ENCODE results near the gene ST6GALNAC6.
"Not testable (repeated sequence)": the region's sequence is repeated elsewhere in the genome, so short reads cannot be mapped to it uniquely, and the experiment has no call there.

Gene ST6GALNAC6

DNA sequence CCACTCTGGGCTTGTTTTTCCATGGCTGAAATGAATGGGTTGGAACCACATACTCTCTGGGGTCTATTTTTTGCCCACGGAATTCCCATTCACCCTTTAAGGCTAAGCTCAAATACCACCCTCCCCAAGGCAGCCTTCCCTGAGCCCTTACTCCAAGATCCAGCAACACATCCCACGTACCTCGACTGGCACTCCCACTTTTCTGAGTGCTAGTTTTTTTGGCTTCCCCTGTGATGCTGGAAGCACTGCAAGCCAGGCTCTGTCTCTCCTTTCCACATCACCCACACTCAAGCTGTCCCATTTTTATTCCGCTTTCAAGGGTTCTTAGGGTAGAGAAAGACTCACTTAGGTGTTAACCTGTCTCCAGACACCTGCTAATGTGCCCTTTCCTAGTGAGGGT, 6.0 kb downstream of the ST6GALNAC6 start:
- no peak for DNase-seq (ENCODE audit: low read depth)

DNA sequence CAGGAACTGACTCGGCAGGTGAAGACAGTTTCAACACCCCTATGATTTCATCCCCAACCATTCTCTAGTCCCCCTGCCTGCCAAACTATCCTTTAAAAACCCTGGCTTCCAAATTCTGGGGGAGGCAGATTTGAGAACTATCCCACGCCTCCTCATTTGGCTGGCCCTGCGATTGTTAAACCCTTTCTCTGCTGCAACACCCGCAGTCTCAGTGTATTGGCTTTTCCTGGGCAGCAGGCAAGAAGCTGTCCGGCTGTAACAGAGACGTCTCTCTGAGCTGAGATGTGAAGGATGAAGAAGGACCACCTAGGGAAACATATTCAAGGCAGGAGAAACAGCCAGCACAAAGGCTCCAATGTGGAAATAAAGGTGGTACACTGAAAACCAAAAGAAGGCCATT, 6.6 kb downstream of the ST6GALNAC6 start:
- no peak for DNase-seq (ENCODE audit: low read depth)

GRCh38 chr9:127890053-127890452, 9.3 kb downstream of the ST6GALNAC6 start:
- no peak for DNase-seq (ENCODE audit: low read depth)

DNA sequence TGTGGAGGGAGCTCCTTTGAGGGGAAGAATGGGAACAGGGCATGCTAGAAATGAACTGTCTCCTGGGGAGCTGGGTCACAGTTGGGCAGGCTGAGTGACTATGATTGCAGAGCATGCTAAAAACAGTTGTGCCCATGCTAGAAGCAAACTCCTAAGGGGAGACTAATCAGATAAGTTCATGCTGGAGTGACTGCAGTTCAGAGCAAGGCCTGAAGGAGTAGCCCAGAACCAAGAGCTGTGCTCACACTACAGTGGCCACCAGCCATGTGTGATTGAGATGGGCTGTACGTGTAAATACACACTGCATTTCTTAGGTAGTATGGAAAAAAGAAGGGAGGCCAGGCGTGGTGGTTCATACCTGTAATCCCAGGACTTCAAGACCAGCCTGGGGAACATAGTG, 11.6 kb downstream of the ST6GALNAC6 start:
- DNase-seq (ENCODE audit: low read depth) = no peak

DNA sequence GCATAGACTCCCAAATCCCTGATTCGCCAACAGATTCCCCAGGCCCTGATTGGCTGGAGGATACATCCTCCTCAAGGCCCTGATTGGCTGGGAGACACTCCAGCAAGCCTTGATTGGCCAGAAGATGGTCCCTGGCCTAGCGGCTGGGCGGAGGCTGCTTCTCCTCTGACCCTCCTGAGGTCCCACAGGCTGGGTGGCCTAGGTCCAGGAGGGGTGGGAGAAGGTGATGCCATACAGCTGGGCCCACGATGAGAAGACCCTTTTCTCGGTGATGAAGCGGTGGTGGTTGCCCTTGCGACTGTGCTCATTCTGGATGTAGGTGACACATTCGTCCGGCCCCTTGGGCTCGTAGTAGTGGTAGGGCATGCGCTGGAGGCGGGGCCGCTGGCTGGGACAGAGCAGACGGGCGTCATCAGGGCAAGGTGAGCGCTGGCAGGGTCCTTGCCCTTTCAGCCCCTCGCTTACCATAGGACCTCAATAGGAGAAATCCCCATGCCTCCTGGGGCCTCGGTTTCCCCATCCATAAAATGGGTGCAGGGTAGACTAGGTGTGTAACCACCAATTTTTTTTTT, 12.9 kb downstream of the ST6GALNAC6 start:
- no peak for DNase-seq (ENCODE audit: low read depth)

DNA sequence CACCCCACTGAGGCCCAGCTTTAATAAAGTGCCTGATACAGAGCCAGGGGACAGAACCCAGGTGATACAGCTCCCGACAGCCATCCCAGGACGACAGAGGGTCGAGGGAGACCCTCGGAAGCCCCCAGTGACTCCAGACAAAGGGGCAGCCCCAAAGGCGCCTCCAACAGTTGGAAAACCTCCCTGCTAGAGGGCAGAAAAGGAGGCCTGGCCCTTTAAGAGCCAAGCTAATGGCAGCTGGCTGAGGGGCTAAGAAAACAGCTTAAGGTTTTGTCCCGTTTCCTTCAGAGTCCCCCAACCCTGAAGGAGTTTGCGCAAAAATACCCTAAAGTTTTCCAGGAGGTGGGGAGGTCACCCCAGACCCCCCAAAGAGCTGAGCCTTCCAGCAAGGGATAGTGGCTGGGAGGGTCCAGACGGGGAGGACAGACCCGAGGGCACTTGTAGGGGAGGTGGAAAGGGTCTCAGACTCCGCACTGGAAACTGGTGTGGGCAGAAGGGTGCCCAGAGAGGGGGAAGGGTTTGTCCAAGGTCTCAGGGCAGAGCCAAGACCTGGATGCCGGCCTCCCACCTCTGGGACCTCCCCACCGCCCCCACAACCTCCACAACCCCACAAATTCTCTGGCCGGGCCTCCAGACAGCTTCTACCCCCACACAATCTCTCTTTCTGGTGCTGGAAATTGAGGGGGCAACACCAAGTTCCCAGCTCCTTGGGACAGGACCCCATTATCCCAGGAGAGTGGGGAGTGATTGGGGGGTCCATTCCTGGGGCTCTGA, 13.7 kb downstream of the ST6GALNAC6 start:
- no peak for DNase-seq (ENCODE audit: low read depth)

- DNase-seq (ENCODE audit: low read depth) = no peak
Observed at GRCh38 chr9:127884976-127885490, 14.4 kb downstream of the ST6GALNAC6 start.

DNA sequence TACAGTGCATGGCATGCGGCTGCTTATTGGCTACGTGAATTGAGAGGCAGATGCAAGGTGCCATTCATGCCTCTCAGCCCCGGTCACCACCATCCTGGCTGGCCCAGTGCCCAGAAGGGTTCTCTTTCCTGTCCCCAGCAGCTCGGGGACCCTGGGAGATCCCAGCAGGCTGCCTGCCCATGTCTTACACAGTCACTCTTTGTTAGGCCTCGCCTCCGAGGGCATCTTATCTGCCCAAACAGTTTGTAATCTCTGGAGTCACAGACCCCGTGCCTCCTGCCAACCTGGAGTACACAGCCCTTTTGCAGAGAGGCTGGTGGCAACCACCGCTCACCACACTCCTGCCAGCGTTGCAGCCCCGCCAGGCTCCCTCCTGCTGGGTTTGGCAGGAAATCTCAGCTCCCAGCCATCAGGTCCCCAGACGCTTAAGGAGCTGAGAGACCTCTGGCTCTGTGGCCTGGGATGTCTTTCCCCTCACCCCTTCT, 14.9 kb downstream of the ST6GALNAC6 start:
- DNase-seq (ENCODE audit: low read depth) = no peak

GRCh38 chr9:127883959-127884358, 15.4 kb downstream of the ST6GALNAC6 start:
- no peak for DNase-seq (ENCODE audit: low read depth)

- DNase-seq (ENCODE audit: low read depth) = not testable (repeated sequence)
Observed at GRCh38 chr9:127881715-127882114, 17.7 kb downstream of the ST6GALNAC6 start.

DNA sequence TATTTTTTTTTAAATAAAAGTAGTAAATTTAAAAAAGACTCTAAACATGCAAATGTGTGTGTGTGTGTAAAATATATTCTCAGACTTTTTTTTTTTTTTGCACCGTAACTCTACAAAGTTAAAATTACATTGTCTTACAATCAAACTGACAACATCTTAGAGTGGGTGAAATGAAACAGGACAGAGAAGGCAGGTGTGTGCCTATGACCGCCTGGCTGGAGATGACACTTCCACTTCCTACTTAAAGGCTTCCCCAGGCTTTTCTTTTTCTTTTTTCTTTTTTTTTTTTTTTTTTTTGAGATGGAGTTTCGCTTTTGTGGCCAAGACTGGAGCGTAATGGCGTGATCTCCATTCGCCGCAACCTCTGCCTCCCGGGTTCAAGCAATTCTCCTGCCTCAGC, 19.3 kb downstream of the ST6GALNAC6 start:
- no peak for DNase-seq (ENCODE audit: low read depth)

DNA sequence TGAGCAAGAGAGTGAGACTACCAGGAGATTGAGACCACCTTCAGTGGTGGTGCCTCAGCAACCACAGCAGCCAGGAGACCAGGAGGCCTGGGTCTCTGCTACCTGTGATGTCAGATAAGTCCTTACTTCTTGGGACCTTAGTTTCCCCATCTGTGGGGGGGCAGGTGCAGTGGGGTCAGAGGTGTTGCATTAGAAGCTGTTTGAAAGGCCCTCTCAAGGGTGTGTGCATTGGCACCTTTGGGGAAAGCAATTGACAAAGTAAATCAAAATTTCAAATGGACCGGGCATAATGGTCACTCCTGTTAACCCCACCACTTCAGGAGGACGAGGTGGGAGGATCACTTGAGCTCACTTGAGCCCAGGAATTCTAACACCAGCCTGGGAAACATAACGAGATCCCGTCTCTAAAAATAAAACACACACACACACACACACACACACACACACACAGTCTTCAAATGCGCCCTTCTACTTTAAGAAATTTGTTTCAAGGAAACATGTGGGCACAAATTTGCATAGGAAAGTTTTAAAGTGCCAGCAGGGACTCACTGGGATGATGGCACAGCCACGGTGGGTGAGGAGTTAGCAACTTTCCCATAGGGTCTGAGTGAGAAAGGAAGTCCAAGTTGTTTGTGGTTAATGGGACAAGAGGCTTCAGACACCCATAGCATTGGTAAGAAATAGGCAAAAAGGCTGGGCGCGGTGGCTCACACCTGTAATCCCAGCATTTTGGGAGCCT, 20.6 kb downstream of the ST6GALNAC6 start:
- no peak for DNase-seq (ENCODE audit: low read depth)

DNA sequence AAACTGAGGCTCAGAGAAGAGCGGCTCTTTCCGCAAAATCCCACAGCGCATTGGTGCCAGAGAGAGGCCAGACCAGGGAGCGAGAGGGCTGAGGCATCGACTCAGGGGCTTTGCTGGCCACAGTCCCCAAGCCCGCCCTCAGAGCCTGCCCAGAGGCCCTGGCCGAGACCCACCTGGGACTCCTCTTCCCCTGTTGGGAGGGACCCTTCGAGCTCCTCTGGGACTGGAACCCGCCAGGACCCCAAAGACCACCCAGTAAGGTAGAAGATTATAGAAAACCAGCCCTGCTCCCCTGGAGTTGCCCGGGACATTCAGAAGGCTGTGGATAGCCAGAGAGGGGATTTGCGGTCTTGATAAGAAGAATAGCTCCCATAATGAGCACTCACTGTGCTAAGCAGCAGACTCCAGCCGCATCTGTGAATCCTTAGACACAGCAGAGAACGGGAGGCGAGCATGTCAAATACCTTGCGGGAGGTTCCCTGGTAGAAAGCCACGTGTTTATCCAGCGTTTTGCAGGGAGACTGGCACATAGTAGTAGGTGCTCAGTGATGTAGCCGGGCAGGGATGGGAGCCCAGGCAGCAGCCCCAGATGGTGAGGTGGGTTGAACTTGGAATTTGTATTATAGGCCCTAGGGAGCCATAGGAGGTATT, 21.3 kb downstream of the ST6GALNAC6 start:
- no peak for DNase-seq (ENCODE audit: low read depth)

DNA sequence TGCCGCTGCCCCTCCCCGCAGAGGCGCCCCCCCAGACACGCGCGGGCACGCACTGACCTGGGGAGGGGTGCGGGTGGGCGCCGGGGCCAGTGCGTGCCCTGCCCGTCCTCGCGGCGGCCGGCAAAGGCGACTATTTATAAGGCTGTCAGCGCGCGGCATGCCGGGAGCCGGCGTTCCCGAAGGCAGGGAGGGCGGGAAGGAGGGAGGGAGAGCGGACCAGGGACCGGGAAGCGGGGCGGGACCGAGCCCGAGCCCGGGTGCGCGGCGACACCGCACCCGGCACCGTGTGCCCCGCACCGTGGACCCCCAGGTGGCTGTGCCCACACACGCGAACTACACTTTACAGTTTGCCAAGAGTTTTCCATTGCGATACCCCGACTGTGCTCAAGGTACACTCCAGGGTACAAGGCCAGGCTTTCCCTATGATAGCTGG, 21.8 kb downstream of the ST6GALNAC6 start, which contains the start of gene AK1:
Gene AK1 (minus strand): TSS at position 110 of the 433 bp plus-strand sequence. CDS start 3,058 bp downstream, outside the sequence.
- DNase-seq (ENCODE audit: low read depth) = no peak

- no peak for DNase-seq (ENCODE audit: low read depth)
Observed at GRCh38 chr9:127876764-127877562, 22.4 kb downstream of the ST6GALNAC6 start.

- no peak for DNase-seq (ENCODE audit: low read depth)
Observed at GRCh38 chr9:127876026-127876763, 23.2 kb downstream of the ST6GALNAC6 start.

- no peak for DNase-seq (ENCODE audit: low read depth)
Observed at GRCh38 chr9:127875306-127875966, 24.0 kb downstream of the ST6GALNAC6 start.

DNA sequence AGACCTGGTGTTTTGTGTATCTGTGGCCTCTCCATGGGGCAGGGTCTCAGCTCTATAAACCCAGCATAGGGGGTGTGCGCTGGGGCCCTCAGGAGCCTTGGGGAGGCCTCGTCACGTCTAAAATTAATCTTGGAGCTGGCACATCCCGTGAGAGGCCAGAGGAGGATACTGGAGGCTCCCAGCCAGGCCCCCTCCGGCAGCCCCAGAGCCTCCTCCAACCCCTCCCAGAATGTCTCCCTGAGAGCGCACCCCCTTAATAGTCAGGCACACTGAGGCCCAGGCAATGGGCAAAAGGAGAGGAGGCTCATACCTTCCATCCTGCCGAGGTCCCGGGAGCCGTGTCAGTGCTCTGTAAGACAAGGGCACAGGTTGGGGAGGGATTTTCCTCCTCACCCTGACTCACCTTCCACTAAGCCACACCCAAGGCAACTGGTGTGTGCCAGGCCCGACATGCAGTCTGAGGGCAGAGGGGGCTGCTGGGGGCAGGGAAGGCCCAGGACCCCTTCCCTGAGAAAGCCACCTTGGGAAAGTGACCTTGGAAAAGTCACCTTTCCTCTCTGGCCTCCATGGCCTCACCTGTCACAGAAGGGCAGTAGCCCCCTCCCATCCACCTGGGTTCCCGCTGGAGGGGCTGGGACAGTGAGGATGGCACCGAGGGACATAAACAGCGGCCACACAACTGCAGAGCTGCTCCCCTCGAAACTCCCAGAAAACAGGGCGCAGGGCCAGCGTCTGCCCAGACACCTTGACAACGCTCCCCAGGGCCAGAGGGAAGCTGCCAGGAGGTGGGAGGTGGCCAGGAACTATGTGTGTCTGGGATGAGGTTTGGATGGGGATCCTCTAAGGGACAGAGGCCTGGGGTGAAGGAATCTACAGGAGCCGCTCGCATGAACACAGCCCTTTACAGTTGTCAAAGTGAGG, 24.8 kb downstream of the ST6GALNAC6 start:
- no peak for DNase-seq (ENCODE audit: low read depth)

DNA sequence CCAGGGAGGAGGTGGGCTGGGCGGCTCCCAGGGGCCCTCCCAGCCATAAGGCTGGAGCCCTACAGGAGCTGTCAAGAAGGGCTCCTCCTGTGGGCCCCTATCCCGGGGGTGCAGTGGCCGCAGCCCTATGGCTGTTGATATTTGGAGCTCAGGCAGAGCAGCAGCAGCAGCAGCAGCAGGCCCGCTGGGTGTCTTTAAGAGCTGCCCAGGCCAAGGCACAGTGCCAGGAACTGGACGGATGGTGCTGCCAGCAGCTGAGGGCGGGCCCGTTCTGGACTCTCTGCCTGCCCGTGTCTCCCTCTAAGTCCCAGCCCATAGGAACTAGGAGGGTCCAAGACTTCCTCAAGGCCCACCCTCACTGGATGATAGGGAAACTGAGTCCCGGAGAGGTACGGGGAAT, 25.5 kb downstream of the ST6GALNAC6 start:
- DNase-seq (ENCODE audit: low read depth) = no peak

Measured in HS-27A (cell line).